ENCODE results near the gene PDE4D. TPM values are rescaled to one million over a fixed set of nuclear protein-coding genes. Genes with fewer than 3 reads are reported as not detected.

The PDE4D gene
- total RNA-seq, 1 donor from 2014 or later = 44.8 TPM

DNA sequence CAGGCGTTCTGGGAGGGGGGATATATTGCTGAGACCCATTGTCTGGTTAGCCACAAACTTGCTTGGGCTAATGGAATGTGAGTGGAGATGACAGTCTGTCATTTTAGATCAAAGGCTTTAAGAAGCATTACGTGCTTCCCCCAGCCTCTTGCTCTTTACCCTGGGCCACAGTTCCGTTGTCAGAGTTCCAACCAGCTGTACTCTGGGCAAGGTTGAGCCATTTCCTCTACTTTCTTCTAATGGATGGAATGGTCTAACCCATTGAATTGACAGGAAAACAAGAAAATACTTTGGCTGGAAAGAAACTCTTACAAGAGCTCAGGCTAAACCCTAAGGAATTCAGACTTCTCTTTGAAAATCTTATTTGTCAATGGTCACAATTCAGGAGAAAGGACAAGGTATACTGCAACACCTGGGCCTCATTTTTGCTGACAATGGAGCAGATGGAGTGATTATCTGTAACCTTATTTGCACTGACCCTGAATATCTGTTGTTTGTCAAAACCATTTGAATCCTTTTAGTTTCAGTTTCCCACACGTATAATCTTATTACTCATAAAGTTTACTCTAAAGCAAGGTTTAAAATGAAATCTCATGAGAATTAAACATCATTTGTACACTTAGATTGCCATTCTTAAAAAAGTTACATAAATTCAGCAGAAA lies 231.4 kb downstream of the PDE4D start:
- intact Hi-C loops (cut with DNase I) = no loop called here

DNA sequence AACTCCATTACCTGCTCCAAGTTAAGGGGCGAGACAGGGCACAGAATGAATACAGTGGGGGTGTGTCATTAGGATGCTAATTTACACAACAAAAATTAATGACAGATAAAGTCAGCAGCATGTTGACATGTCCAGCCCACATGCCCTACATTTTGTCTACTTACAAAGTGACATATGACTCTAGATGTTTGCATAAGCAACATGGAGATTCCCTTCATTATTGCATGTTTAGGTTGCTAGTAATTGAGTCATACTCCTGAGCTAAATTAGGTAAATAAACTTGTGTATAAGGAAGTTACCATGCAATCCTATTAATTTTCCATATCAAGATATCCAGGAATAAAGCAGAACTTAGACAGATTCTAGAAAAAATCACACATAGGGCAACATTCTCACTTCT lies 232.2 kb downstream of the PDE4D start:
- H3K27ac ChIP-seq = no peak overlapping the region
- H3K27me3 ChIP-seq = no peaks in the 10 kb centered on the region
- no peak for DNase-seq (ENCODE audit: low spot score in 2 of 2)
- no peaks in the 10 kb centered on the region for H3K9me3 ChIP-seq
- H3K4me1 ChIP-seq = peaks cover 0 to 9% of the 10 kb centered on the region in 2 donors
- TF ChIP-seq CTCF (IDR thresholded peaks at IDR 0.05) = no peak
- intact Hi-C loops (cut with DNase I) = no loop called here
- no peaks in the 10 kb centered on the region for H3K36me3 ChIP-seq
- no peak overlapping the region for H3K4me3 ChIP-seq

More for the DNA sequence above, 231.4 kb downstream of the PDE4D start:
- H3K27ac ChIP-seq = peak overlapping the region in 1 of 2 donors; percentile 52
- H3K27me3 ChIP-seq = no peaks in the 10 kb centered on the region
- TF ChIP-seq CTCF (IDR thresholded peaks at IDR 0.05) = no peak
- no peaks in the 10 kb centered on the region for H3K9me3 ChIP-seq
- DNase-seq (ENCODE audit: low spot score in 2 of 2) = no peak
- H3K4me1 ChIP-seq = peaks cover 0 to 9% of the 10 kb centered on the region in 2 donors
- peak overlapping the region in 1 of 2 donors; percentile 30 for H3K4me3 ChIP-seq
- no peaks in the 10 kb centered on the region for H3K36me3 ChIP-seq

DNA sequence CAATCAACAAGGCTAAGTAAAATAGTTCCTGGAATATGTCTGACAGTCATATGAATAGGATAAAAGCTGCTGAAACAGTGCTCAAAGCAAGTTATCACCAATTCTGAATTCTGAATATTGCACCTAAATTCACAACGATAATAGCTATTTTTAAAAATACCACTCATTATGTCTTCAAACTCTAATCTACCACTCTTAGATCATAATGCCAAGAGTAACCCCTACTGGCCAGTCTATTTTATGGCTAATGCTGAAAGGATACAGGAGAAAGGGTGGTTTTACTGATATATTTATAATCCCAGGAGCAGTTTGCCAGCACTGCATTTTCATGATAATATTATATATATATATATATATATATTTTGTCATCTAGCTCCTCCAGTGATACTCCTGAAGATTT lies 232.8 kb downstream of the PDE4D start:
- H3K27me3 ChIP-seq = no peaks in the 10 kb centered on the region
- no peaks in the 10 kb centered on the region for H3K36me3 ChIP-seq
- no peak overlapping the region for H3K27ac ChIP-seq
- H3K4me3 ChIP-seq = no peak overlapping the region
- H3K4me1 ChIP-seq = peaks cover 0 to 9% of the 10 kb centered on the region in 2 donors
- peak in 1 of 3 experiments; percentile 21 for TF ChIP-seq CTCF (IDR thresholded peaks at IDR 0.05)
- intact Hi-C loops (cut with DNase I) = no loop called here
- H3K9me3 ChIP-seq = no peaks in the 10 kb centered on the region
- no peak for DNase-seq (ENCODE audit: low spot score in 2 of 2)

GRCh38 chr5:59656351-59657254 lies 236.9 kb downstream of the PDE4D start:
- H3K9me3 ChIP-seq = no peaks in the 10 kb centered on the region
- no peak for DNase-seq (ENCODE audit: low spot score in 2 of 2)
- no peak overlapping the region for H3K4me3 ChIP-seq
- H3K27ac ChIP-seq = no peak overlapping the region
- intact Hi-C loops (cut with DNase I) = no loop called here
- H3K4me1 ChIP-seq = peaks cover 0 to 5% of the 10 kb centered on the region in 2 donors
- no peak for TF ChIP-seq CTCF (IDR thresholded peaks at IDR 0.05)
- H3K27me3 ChIP-seq = no peaks in the 10 kb centered on the region
- no peaks in the 10 kb centered on the region for H3K36me3 ChIP-seq

DNA sequence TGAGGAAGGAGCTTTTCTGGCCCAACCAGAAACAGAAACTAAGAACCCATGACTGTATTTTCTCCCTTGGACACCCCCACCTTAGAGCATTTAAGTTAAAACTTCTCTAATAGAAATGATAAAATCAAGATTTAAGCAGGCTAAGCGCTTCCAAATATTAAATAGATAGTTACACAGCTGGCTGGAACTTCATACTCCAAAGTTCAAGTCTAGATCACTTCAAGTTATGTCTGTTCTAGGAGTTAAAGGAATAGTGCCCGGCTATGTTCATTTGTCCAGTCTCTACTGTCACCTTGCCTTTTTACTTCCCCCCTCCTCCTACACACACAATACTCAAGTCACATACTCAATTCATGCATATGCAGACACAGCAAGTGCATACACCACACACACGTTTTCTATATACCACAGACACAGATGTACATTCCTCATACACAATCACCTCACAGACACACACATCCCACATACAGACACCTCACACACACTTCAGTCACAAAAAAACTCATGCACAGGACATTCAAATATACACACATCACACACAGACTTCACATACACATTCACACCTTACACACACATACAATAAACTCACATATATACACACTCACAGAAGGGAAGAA lies 237.7 kb downstream of the PDE4D start:
- H3K4me1 ChIP-seq = peaks cover 0 to 5% of the 10 kb centered on the region in 2 donors
- no peak overlapping the region for H3K4me3 ChIP-seq
- H3K27me3 ChIP-seq = no peaks in the 10 kb centered on the region
- DNase-seq (ENCODE audit: low spot score in 2 of 2) = no peak
- intact Hi-C loops (cut with DNase I) = no loop called here
- no peak overlapping the region for H3K27ac ChIP-seq
- TF ChIP-seq CTCF (IDR thresholded peaks at IDR 0.05) = no peak
- no peaks in the 10 kb centered on the region for H3K36me3 ChIP-seq
- no peaks in the 10 kb centered on the region for H3K9me3 ChIP-seq
